CD1c-positive myeloid dendritic cell (primary cell): ENCODE measurements around the gene CSTPP1.

Experiments used
- DNase-seq: peaks from one replicate; pipeline ENCODE4 v3.0.0-alpha.2; 2016; ENCODE audit errors: extremely low spot score

Gene CSTPP1

DNA sequence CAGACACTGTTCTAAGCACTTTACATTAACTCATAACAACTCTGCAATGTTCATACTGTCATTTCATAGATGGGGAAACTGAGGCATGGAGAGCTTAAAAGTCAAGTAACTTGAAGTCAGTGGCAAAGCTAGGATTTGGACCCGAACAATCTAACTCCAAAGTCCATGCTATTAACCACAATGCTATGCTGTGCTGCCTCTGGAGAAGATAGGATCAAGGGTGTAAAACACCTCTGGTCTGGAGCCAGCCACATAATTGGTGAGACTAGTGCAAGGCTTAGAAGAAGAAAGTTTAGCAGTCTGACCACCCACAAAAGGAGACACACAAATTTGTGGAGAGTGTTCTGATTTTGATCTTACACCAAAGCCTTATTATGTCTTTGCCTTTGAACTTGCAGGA lies 196.4 kb downstream of the CSTPP1 start:
- DNase-seq, result no peak

DNA sequence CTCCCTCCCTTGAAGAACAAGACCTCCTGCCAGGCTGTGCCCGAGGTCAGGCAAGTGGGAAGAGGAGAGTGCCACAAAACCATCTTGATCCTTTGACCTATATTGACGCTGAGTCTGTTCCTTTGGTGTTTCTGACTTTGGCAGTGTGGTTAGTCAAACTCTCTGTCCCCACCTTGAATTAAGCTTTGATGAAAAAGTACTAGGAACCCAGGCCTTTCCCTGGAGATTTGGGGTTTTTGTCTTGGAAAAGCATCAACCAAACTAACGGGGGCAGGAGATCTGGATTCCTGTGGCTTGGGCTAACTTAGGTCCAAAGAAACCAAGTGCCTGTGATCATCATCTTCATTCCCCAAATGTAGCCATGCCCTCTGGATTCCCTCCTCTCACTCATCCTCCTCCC lies 199.8 kb downstream of the CSTPP1 start:
- DNase-seq, result no peak

DNA sequence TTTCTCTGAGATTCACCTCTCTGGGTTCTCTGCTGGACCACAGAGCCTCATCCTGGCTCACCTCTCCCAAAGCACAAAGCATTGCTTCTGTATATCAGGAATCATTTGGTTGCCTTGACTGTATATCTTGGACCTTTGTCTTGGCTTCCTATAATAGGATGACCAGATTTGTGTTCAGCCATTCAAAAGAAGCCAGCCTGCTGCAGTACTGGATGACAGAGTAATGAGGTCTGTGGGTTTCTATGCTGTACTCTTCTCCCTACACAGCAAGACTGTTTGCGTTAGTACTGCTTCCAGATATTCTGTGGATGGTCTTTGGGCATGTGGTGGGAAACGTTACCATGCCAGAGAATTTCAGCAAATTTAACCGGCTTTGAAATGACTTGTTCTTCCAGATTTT lies 200.4 kb downstream of the CSTPP1 start:
- DNase-seq, result no peak

DNA sequence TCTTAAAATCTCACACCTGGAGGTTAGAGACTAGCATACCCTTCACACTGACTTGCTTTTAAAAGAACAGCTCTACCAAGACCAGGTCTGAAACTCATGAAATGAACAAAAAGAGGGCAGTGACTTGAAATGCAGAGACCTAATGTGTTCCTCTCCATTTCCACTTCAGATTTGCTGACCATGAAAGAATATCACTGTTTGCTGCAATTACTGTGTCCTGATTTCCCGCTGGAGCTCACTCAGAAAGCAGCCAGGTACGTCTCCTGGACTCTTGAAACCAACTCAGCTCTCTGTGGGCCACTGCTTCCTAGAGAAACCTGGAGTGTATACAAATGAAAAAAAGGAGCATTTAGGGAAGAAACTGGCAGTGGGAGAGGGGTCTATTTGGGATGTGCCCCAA lies 200.9 kb downstream of the CSTPP1 start:
- no peak for DNase-seq

DNA sequence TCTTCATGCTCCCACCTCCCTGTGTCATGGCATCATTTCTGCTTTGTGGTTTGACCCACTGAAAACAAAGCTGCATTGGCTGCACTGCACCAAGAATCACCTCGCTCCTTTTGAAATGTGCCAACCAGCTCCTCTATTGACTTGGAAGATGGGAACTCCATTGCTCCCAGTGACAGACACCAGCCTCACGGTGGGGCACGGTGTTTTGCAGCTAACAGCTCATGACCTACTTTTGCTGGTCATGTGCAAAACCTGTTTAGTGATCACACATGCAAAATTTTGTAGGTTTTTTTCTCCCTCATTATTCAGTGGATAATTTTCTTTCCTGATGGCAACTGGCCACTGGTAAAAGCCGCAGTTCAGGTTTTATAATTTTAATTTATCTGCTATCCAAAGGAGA lies 203.3 kb downstream of the CSTPP1 start:
- DNase-seq, result no peak

DNA sequence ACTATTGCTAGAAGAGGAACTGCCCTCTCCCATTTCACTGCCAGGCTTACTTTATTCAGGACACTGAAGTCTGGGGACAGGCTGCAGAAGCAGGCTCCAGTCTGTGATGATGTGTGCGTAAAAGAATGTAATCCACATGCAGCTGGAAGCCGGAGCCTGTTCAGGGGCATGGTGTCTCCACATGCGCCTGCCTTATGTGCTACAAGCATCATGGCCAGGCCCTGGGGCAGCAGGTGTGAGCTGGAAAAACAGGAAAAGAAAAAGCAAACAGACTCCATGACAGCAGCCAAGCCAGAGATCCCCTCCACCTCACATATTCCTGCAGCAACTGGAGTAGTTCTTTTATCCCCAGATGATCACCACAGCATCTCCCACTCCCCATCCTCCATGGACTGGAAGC lies 206.8 kb downstream of the CSTPP1 start:
- no peak for DNase-seq

DNA sequence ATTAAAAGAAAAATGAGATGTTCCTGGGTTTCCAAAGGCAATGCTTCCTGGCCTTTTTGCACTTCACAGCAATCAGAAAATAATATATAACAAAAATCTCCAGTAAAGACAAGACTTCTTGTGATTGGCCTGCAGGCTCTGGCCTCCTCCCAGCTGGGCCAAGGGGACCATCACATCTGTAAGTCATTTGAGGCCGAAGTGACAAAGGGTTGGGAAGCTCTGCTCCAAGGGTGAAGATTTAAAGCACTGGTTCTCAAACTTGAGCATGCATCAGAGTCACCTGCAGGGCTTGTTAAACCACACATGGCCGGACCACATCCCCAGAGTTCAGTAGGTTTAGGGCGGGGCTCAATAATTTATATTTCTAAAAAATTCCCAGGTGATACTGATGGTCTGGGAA lies 208.0 kb downstream of the CSTPP1 start:
- DNase-seq, result no peak

DNA sequence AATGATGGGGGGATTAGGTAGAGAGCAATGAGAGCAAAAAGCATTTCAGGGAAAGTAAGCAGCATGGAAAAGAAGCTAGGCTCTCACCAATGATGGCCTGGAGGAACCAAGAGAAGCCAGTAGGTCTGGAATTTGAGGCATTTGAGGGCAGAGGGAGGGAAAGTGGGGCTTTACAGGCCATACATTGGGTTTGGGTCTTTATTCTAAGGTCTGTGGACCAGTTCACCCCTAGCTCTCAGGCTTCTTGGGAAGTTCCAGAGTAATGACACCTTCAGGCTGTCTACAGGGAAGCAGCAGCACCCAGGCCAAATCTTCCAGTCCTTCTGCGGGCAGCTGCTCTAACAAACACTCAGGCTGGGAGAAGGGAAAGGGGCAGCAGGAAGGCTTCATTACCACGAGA lies 210.7 kb downstream of the CSTPP1 start:
- no peak for DNase-seq

DNA sequence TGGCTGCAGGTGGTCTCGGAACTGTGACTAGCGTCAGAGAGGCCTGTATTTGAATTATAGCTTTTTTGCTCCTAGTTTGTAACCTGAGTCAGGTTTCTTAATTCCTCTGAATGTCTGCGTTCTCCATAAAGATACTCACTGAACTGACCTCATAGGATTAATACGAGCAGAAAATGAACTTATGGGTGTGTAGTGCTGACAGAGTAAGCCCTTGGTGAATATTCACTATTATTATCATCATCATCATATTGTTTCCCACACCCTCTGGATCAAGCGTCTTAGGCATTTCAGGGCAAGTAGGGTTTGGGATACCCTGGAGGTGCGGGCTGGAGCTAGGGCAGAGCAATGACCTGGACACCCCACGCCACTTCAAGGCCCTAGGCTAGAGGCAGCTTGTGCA lies 211.1 kb downstream of the CSTPP1 start:
- no peak for DNase-seq

DNA sequence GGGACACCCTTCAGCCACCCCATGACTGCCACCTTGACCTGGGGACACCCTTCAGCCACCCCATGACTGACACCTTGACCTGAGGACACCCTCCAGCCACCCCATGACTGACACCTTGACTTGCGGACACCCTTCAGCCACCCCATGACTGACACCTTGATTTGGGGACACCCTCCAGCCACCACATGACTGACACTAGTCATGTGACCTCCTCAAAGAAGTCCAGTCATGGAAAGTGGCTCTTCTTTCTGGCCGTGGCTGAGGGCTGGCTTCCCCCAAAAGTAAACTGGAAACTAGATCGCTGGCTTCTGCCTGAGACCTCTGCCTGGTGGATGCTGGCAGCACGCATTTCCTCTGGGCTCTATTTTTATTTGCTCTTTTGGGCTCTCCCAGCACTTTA lies 211.7 kb downstream of the CSTPP1 start:
- DNase-seq, result no peak

DNA sequence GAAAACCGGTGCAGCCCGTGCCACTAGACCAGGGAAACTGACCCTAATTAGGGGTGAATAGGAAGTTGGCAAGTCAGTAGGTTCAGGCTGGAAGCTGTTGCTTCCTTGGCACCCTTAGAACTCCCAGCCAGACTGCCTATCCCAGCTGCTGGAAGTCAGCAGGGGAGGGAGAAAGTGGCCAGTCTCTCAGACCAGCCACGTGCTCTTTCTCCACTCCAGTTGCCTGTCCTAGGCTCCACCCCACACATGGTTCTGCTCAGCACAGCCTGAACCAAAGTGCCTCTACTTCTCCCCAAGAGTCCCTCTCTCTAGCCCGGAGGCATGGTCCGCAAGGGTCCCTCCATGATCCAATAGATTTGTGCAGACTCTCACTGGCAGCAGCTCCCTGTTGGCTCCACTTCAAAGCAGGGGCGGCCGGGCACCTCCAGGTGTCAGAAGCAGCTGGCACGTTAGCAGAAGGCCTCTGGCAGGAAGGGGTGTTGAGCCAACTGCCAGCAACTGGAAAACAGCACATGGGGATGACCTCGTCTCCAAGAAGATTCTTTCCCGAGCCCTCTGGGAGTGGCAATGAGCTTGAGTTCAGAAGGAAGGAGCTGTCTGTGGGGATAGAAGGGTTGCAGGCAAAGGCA lies 212.5 kb downstream of the CSTPP1 start:
- no peak for DNase-seq

DNA sequence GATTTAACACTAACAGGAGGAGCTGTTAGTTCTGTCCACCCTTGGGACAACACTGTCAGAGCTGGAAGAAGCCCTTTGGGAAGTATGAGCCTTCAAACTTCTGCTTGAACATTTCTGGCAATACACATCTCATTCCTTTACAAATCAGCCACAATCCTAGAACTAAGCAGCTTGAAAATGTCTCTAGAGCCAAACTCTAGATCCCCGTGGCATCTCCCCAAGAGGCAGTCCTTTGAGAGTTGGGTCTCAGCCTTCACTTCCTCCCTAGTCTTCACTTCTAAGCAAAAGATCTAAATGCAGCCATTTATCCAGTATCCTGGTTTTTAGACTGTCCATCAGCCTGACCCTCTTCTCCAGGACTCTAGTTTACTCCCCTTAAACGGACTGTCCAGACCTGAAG lies 213.2 kb downstream of the CSTPP1 start:
- DNase-seq, result no peak

DNA sequence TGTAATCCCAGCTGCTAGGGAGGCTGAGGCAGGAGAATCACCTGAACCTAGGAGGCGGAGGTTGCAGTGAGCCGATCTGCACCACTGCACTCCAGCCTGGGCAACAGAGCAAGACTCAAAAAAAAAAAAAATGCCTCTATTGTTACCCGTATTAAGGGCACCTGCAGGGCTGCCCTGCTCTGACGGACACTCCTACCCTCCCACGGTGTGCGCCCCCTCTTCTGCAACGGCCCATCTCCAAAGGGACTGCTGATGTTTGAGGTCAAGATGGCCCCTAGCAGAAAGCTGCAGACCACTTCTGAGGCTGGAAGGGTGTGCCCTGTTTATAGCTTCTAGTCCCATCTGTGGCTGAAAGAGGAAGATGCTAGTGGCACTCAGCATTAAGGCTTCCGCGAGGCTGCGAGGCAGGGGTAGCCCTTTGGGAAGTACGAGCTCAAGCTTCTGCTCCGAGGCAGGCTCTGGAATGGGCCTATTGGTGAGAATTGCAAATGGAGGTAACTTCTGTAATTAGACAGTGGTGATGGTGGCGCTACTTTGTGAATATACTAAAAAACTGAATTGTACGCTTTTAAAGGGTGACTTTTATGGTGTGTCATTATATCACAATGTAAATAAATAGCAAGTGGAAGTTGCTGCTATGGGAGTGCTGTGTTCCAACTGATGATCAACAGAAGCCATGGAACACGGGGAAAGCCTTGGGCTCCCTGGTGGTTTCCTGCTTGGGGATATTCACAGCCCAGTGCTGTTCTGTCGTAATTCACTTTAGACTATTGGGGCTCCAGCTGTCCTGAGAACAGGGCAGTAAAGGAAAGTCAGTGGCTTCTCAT lies 215.8 kb downstream of the CSTPP1 start:
- no peak for DNase-seq

DNA sequence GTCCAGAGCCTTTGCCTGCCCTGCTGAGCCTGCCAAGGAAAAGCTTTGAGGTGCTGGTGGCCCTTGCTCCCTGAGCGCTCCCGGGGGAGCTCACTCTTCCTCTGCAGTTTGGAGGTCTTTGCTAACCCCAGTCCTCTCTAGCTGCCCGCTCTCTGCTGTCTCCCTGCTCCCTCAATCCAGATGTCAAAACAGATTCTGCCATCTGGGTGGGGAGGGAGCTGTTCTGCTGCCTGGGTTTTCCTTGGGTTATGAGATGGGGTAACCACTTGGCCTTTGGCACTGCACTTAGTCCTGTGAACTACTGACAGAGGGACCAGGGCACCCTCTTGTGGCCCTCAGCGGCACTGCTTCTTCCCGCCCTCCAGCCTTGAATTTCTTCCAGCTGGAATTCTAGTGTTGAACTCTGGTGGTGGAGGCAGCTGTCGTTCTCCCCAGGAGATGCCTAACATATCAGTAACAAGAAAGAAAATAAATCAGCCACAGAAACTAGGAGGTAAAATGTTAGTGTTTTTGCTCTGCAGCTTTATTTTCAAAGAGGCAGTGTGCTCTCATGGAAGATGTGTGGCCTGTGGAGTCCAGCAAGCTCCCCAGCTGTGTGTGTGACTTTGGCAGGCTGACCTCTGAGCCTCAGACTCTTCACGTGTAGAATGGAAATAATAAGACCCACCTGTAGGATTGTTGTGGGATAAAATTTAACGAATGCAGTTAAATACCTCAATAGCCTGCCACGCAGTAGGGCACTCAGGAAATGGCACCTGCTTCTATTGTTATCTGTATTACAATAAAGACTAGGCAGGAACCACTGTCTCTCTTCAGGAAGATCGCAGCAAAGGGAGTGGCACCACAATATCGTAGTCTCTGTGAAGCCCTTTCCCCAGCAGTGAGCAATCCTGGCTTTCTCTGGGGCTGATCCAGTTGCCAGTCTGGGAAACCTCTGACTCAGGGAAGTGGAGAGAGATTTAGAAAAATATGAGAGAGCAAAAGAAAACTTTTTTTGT lies 216.7 kb downstream of the CSTPP1 start:
- DNase-seq, result peak; percentile 73

DNA sequence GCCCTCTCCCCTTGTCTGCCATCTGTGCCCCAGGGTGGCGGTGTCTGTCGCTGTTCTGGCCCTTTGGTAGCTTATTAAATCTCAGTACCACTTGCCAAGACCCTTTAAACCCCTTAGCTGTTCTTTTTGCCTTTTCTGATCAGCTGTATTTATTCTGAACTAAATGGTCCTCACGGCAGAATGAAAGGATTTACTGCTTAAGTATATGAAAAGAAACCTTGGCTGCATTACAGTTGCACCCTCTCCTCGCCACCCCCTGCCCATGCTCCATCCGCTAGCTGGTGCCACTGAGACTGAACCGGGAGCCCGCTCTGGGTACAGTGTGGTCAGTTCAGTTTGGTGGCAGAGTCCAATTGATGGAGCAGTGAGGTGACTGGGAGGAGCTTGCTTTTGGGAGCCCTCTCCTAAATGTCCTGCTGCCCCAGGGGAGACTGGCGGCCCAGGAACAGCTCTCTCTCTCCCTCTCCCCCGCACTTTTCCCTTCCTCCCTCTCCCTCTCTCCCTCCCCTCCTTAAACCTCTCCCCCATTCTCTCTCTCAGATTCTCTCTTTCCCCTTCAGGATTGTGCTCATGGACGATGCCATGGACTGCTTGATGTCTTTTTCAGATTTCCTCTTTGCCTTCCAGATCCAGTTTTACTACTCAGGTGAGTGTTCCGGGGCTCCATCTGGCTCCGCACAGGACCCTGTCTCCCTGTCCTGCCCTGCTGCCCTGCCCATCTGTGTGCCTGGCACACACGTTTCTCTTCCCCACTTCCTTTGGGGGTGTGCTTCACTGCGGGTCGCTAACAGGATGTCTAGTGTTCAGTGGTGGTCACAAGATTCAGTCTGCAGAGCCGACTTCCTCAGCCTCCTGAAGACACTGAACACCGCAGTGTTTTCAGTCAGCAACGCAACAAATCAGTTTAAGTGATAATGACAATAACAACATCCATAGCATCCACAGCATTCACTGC lies 218.3 kb downstream of the CSTPP1 start:
- no peak for DNase-seq

DNA sequence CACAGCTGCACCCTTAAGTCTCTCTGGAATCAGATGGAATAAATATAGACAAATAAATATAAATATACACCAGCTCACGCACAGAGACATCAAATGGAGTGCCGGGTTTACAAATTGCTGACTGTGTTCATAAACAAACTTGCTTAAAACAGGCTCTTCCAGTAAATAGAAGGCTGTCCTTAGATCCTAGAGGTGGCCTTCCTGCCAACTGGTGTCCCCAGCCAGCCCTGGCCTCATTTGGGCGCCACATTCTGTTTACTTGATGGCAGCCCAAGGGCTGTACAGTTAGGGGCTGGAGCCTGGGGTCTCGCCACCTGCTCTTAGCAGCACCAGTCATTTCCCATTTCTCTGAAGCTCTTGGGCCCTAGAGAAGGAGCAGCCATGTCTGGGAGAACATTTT lies 219.3 kb downstream of the CSTPP1 start:
- no peak for DNase-seq

DNA sequence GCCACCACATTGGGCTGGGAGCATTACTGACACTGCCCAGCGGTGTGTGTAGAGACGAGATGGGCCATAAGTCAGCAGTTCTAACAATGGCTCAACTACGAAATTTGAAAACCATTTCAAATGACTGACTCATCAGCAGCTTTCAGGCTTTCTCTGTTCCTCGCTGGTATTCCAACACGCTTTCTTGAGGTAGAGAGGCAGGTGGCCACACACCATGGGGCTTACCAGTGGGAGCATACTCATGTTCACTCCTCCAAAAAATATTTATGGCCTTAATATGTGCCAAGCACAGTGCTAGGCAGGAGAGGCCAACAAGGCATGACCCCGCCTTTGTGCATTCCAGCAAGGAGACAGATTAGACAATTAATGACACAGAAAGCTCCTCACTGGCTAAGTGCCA lies 219.8 kb downstream of the CSTPP1 start:
- no peak for DNase-seq

DNA sequence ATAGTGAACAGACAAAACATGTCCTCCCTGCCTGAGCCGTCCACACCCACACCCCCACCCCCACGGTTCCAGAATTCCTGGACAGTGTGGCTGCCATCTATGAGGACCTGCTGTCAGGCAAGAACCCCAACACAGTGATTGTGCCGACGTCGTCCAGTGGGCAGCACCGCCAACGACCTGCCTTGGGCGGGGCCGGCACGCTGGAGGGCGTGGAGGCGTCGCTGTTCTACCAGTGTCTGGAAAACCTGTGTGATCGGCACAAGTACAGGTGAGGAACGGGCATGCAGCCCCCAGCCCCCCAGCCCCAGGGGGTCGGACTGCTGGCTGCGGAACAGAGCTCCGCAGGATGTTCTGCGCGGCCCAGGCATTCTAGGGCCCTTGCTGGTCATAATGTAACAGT lies 220.4 kb downstream of the CSTPP1 start:
- DNase-seq, result no peak

DNA sequence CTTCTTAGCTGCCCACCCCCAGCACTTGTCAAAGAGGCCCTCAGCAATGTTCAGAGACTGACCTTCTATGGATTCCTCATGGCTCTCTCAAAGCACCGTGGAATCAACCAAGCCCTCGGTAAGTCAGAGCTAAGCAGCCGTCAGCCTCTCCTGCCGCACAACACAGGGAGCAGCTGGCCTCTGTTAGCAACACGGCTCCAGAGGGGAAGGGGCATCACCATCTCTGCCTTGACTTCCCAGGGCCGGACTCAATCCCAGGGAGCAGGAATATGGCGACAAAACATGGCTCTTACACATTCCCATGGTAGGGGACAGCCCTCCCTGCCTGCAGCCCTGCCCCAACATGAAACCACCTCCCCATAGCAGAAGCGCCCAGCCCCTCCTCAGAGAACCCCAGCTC lies 221.2 kb downstream of the CSTPP1 start:
- DNase-seq, result no peak

DNA sequence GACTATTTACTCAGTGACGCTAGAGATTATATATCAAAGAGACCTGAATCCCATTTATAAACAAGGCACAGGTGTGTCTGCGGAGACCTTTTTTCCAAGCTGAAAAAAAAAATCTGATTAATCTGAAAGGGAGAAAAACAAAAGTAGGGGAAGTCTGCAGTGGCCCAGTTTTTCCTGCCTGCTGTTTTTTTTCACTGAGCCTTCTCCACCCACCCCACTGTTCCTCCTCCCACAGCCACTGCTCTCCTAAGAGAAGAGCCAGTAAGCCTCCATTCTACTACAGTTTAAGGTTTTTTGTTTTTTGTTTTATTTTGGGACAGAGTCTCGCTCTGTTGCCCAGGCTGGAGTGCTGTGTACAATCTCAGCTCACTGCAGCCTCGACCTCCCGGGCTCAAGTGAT lies 221.7 kb downstream of the CSTPP1 start:
- no peak for DNase-seq

DNA sequence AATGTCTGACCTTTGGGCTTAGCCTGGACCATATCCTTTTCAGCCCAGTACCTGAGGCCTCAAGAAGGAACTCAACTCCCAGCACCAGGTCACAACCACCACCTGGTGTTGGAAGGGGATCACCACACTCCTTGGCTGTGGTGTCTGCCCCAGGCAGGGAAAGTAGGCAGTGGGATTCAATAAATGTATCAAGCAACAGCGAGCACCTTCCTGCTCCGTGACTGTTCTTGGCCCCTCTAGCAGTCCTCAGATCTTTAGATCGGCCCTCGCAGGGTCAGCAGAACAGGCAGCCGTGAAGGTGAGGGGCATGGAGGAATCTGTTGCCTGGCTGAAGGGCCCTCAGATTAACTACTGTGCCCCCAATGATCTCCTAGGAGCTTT lies 224.2 kb downstream of the CSTPP1 start:
- DNase-seq, result no peak
